SIG-M5 (cell line): Measurements from ENCODE around the gene DOK4.

ENCODE experiments used
- DNase-seq: peaks from one replicate; lab custom pipeline; 2025; lab: John Stamatoyannopoulos, UW

The DOK4 gene

DNA sequence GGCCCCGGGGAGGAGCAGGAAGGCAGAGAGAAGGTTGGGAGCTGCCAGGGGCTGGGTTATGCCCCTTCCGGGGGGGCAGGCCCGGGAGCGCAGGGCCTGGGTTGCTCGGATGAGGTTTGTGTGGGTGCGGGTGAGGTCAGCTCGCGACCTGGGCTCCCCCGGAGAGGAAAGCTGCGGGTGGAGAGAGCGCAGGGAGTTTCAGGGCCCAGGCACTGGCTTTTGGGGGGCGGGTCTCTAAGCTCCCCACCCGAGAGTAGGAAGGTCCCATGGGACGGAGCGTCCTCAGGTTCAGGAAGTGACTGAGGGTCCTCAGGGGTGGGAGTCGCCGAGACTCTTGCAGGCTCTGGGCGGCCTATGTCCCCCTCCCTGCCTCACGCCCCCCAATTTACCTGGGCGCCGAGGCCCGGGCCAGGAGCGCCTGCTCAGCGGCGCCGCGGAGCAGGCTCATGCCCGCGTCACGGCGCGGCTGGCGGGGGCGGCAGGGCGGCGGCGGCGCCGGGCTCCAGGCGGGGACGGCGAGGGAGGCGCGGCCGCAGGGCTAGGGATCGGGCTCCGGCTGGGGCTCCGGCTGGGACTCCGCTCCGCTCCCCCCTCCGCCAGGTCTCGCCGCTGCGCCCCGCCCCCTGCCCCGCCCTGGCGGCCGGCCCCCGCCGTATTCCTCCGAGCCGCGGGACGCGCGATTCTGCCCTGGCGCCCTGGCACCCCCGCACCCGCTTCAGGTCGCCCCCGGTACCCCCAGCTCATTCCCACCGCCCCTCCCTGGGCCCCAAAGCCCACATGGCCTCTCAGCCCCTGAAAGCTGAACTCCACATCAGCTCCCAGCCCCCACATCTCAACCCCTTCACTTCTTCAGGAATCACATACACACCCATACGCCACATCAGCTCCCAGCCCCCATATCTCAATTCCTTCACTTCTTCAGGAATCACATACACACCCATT lies at the start of gene DOK4:
Gene DOK4 (minus strand): TSS at position 578 of the 942 bp plus-strand sequence. CDS start 6,986 bp downstream, outside the sequence.
- no peak for DNase-seq

DNA sequence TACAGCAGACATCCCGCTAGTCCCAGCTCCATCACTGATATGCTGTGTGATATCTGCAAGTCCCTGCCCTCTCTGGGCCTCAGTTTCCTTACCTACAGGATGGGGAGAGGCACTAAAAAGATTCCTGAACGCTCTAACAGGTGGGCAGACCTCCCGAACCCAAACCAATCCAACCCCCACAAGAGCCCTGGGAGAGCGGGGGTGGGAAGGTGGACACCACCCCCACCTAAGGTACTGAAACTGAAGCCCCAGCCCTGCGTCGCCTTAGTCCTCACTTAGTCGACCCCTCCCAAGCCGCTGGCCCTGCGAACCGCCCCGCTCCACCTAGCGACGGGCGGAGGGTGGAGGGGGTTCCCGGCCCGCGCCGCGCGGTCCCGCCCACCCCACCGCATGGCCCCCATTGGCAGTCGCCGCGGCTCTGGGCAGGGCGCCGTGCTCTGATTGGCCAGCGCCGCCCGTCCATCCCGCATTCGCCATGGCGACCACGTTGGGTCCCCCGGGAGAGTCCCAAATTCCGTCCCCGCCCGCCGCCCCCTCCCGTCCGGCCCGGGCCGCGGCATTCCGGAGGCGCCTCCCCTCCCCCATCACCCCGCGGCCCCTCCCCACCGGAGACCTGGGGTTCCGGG lies 49.5 kb upstream of the DOK4 start:
- DNase-seq = no peak

DNA sequence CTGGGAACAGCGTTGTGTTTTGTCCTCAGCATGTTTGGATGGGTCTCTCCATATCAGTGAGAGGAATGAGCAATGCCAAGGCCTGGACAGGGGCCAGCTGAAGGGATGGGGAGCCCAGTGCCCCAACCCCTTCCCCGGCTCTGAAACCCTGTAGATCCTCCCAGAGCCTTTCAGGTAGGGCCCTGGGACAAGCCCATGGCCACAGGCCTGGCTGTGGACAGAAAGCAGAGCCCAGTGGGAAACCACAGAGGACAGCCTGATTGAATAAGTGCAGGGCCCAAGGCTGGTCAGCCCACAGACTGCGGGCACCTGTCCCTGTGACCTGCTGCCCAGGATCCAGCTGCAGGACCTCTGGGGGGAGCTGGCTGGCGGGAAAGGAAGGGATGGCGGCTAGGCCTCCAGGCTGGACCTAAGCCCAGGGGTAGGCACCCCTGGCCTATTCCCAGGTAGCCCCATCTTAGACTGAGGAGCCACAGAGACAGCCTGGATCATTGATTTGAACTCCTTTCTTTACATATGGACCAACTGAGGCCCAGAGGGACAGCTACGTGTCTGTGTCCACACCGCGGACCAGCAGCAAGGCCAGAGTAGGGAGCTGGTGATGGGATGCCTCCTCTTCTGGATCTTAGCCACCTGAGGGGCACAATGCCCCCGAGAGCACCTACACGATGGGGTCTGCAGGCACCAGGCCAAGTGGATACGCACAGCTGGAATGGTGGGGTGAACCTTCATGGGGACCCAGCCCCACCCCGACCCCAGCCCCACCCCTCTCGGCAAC lies 48.8 kb upstream of the DOK4 start:
- no peak for DNase-seq

DNA sequence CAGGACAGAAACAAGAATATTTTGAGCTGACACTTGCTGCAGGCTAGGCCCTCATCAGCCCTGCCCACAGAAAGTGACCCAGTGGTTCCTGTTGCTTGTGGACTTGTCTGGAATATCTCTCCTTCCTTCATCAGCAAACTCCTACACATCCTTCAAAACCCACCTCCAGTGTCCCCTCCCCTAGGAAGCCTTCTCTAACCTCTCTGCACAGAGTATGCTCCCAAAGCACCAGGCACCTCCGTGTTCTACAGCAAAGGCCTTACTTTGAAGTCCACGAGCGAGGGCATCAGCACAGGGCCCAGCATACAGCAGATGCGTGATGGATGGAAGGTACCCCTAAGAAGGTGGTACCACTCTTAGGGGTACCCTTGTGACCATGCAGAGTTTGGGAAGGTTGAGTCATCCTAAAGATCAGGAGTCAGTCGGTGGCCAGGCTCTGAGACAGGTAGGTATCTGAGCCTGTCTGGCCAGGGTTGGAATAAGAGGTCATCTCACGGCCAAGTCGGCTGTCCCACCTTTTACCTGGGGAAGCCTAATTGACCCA lies 48.1 kb upstream of the DOK4 start:
- no peak for DNase-seq

DNA sequence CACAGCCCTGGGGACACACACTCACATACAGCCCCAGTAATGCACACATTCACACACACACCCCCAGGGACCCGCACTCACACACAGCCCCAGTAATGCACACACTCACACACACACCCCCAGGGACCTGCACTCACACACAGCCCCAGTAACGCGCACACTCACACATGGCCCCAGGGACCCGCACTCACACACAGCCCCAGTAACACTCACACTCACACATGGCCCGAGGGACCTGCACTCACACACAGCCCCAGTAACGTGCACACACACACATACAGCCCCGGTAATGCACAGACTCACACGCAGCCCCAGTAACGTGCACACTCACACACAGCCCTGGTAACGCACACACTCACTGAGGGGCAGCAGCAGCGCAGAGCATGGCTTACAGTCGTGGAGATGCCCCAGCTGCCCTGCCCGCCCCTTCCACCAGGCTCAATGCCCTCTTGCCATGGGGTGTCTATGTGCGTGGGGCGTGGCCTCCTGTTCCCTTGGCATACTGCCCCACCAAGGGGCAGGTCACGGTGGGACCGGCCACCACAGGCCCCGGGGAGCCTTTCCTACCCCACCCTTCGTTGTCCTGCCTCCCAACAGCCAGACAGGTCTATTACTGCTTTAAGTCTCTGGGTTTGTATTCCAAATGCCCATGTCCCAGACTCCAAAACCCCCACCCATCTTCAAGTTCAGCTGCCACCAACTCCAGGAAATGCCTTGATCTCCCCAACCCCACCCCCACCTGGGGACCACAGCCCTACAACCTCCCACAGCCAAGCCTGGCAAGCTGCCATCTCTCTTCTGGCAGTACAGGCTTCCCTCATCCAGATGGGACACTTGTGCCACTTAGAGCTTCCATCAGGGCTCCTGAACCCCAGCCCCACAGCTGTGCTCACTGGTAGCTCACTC lies 47.4 kb upstream of the DOK4 start:
- no peak for DNase-seq

DNA sequence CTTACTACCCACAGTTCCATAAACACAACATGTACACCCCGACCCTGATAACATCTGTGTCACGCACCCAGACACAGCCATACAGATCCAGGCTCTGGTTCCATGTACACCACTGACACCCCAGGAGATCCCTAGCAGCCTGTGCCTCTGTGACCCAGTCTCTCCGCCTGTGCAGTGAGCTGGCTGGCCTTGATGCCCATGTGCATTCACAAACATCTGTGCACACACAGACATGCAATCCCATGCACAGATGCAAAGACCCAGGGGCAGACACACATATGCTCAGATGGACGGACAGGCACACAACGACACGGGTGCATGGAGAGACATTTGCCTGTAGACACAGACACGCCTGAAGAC lies 46.0 kb upstream of the DOK4 start:
- DNase-seq = no peak

DNA sequence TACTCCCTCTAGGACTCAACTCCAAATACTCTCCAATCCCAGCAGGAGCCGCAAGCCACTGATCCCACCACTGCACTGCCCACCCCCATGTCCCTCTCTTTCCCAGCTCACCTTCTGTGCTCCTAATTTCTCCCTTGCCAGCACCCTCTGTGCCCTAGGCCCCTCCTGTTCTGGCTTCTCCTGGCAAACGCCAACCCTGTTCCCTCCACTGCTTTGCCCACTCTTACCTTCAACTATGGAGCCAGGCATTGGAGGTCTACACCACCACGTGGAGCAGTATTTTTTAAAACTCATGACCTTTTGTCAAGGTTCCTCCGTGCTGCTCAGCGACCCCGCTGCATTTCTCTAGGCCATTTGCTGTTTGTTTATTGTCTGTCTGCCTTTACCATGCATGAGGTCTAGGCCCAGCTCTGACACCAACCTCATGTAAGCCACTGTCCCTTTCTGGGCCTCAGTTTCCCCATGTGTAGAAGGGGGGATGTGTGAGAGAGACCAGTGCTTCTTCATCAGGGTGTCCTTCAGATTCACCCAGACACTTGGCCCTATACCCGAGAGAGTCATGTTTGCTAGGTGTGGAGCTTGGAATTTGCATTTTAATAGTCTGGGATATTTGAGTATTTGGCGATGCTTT lies 45.5 kb upstream of the DOK4 start:
- no peak for DNase-seq

DNA sequence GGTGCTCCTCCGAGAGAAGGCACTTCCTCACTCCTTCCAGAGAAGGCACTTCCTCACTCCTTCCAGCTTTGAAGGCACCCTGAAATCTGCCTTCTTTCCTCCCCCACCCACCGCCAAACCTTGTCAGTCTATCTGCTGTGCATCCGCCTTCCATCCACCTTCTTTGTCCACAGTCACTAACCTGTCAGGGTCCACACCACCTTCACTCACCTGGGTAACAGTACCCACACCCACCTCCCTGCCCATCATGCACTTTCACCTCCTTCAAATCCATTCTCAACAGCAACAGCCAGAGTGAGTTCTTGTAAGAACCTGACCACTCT lies 44.9 kb upstream of the DOK4 start:
- no peak for DNase-seq

DNA sequence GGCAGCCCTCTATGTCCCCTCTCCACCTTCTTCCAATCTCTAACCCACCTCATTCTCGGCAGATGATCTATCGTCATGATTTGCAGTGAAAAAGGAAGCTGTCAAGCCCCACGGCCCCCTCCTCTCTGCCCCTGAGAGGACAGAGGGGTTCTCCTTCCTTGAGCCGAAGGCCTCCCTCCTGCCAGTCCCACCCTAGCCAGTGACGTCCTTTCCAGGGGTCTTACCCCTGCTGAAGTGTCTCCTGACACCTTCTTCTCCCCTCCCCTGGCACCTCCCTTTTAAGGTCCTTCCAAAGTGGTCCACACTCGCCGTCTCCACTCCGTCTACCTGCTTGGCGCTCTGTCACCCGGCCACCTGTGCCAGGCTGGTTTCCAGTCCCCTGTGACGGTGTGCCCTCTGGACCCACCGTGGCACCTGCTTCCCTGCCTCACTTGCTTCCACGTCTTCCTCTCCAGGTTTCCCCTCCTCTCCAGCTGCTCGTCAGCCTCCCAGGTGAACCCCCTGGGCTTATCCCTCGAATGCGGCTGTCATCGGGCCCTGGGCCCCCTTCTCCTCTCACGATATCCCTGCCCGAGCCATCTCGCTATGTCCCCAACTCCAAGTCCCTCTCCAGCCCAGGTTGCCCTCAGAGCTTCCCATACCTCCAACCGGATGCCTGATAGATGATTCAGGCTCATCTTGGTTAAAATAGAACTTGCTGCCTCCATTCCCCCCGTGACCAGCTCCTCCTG lies 44.4 kb upstream of the DOK4 start:
- DNase-seq = no peak

DNA sequence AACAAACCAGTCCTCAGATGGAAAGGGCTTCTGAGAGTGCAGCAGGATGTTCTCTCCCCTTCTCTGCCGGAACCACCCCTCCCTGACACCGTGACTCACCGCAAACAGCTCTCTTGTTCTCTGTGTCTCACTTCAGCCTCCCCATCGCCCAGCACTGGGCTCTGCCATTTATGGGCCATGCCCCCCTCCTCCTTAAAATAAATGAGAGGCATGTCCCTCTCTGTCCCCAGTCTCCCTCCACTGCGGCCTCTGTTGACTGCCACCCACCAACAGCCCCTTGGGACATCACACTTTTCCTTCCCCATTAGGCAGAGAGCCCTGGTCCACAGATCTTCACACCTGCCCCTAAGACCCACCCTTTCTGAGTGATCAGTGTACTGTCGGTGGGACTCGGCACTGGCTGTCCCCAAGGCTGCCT lies 43.8 kb upstream of the DOK4 start:
- no peak for DNase-seq

DNA sequence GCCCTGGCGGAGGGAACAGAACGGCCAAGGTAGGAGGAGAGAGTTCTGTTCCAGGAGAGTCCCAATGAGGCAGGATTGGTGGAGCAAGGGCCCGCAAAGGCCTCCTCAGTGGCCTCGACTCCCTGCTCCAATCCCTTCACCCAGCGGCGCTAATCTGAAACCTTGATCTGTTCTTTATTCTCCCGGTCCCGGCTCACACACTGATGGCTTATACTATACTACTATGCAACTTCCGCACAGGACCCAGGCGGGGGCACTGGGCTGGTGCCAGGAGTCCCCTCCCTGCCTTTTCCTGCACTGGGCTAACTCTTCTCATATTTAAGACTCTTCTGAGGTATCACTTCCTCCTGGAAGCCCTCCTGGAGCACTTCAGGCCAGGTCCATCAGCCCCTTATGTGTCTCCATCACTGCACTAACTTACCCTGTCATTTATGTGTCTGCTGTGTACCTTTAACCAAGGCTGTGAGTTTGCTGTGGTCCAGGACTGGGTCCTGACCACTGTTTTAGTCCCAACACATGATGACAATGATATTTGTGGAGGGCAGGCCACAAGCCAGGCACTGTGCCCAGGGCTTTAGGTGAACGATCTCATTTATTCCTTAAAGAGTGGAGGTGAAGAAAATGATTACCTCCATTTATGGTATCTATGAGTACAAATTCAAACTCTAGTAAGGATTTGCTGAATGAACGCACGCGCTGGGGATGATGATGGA lies 43.3 kb upstream of the DOK4 start:
- DNase-seq = no peak

DNA sequence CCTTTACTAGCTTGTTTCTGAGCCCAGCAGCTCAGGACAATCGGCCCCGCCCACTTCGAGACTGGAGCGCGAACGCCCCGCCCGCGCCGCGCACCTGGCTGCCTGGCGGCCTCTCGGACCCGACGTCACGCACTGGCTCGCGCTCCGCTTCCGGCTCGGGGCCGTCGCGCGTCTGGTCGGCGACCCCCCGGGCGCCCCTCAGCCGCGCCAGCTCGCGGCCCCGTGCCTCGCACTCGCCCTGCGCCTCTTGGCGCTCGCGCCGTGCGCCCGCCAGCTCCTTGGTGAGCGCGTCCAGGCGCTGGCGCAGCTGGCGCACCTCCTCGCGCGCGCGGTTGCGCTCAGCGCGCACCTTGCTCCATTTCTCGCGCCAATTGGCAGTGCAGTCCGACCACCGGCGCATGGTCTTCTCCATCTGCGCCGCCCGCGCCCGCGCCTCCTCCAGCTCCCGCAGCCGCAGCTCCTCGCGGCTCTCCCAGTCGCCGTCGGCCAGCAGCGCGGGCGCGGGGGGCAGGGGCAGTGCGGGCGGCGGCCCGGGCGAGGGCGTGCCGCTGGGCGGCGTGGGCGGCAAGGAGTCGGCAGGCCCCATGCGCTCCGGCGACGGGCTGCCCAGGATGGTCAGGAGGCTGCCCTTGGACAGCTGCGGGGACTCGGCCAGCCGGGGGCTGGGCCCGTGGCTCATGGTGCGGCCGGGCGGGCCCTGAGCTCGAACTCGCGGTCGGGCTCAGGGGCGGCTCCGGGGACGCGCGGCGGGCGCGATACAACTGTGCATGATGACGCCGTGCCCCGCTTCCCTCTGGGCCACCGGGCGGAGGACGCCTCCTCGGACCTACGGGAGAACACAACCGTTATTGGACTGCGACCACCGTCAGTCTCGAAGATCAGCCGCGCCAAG lies 42.5 kb upstream of the DOK4 start:
- no peak for DNase-seq

DNA sequence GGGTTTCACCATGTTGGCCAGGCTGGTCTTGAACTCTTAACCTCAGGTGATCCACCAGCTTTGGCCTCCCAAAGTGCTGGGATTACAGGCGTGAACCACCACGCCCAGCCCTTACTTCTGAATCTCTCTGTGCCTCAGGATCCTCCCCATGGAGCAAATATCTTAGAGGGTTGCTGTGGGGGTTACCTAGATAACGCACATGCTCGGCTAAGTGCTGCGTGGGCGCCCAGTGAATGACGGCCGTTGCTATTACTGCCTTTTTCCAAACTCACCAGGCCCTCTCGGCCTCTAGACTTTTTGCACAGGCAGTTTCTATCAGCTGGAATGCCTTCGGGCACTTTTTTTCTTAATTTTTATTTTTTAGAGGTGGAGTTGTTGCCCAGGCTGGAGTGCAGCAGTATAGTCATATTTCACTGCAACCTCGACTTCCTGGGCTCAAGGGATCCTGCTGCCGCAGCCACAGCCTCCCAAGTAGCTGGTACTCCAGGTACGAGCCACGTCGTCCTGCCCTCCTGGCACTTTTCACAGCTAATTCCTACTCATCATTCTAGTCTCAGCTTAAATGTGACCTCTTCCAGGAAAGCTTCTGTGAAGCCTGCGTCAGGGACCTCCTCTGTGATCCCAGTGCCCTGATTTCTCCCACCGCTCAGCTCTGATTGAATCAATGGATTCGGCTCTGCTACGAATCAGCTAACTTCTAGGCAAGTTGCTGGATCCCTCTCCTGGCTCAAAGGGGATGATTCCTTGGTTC lies 41.5 kb upstream of the DOK4 start:
- no peak for DNase-seq

DNA sequence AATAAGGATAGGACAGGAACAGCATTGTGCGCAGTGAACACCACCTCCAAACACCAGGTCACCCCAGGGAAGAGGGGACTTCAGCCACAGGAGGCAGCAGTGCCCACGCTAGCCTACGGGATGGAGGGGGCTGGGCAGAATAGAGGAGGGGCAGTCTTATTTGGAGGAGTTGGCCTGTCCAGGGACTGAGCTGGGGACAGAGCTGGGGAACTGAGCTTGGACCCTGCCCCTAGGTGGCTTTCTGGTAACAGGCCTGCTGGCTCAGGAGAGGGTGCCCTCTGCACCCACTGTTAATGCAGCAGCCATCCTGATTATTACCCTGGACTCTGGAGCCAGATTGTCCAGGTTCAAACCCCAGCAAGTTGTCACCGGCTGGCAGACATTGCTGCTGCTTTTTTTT lies 40.7 kb upstream of the DOK4 start:
- DNase-seq = no peak

DNA sequence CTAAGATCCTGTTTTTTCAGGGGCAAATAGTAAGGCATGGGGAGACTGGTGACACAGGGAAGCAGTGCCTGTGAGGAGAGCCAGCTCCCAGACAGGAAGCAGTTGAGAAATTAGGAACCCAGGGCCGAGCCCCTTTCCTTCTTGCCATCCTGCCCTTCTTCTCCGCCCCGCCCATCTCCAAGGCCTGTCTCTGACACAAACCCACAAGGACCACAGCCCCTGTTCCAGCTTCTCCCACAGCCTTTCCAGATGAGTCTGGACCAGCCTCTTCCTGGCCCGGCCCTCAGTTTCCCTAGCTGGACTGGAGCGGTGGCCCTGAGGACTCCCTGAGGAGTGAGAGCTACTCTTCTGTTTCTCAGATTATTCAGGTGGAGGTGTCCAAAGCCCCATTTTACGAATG lies 40.2 kb upstream of the DOK4 start:
- no peak for DNase-seq

DNA sequence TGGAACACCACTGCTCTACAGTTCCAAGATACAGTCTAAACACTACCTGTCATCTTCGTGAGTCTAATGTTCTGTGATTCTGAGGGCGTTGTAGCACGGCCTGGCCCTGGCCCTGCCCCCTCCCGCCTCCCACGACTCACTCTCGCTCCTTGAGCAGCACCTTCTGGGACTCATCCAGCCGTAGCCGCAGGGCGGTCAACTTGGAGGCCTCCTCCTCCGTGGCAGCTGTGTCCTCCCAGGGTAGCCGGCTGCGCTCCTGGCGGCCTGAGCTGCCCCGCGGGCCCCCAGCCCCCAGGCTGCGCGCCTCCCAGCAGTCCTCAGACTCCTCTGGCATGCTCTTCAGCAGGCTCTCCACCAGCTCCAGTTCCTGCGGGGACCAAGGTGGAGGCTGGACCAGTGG lies 39.5 kb upstream of the DOK4 start:
- no peak for DNase-seq

DNA sequence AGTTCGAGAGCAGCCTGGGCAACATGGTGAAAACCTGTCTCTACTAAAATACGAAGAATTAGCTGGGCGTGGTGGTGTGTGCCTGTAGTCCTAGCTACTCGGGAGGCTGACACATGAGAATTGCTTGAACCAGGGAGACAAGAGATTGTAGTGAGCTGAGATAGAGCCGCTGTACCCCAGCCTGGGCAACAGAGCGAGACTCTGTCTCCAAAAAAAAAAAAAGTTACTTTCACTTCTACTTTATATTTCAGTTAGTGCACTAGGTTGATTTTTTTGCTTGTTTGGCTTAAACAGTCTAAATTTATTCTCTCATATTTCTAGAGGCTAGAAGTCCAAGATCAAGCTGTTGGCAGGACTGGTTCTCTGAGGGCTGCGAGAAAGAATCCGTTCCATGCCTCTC lies 36.7 kb upstream of the DOK4 start:
- DNase-seq = no peak

DNA sequence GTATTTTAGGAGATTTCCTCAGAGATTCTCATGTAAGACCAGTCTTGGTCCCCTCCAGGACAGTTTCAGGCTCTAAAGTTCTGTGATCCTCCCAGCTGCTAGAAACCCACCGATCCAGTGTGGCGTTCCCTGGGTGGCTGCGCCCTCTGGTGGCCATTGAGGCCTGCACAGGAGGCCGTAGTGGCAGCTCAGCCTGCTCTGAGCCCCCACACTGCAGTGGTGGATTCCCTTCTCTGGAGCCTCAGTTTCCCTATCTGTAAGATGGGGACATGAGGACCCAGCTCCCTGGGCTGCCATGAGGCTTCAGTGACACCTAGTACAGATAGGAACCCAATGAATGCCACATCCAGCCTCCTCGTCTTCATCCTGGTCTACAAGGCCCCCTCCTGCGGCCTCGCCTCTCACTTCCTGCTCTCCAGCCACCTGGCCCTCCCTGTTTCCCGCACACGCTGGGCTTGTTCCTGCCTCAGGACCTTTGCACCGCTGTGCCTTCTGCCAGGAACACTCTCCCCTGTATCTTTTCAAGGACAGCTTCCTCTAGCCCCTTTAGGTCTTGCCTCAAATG lies 33.6 kb upstream of the DOK4 start:
- no peak for DNase-seq
